GM11168 (cell line): Measurements from ENCODE around the gene THG1L.
"Not testable (repeated sequence)": the region's sequence is repeated elsewhere in the genome, so short reads cannot be mapped to it uniquely, and the experiment has no call there.

Experiments used
- in situ Hi-C: fragments of 300-500 bp; cut with MboI; formaldehyde crosslinking; loops from one replicate; pipeline ENCODE4 v1.12.0; 2022; ENCODE audit warnings: low sequenced_read_pairs; ENCODE audit not compliant: unreplicated experiment

THG1L gene

GRCh38 chr5:157731272-157732129 is at the start of gene THG1L:
THG1L (plus strand) TSS chr5:157731420; CDS start chr5:157731441, 21 bp downstream.
- in situ Hi-C loops = no loop called here

GRCh38 chr5:157682257-157682656 is 49.0 kb upstream of the THG1L start:
- in situ Hi-C loops = no loop called here

- in situ Hi-C loops = not testable (repeated sequence)
Measured at GRCh38 chr5:157686276-157687197, 44.7 kb upstream of the THG1L start.

GRCh38 chr5:157687198-157687554 is 44.0 kb upstream of the THG1L start:
- in situ Hi-C loops = no loop called here

- in situ Hi-C loops = no loop called here
Measured at GRCh38 chr5:157689942-157690689, 41.1 kb upstream of the THG1L start.

- in situ Hi-C loops = no loop called here
Measured at GRCh38 chr5:157690690-157691433, 40.4 kb upstream of the THG1L start.

- in situ Hi-C loops = not testable (repeated sequence)
Measured at GRCh38 chr5:157693816-157694215, 37.4 kb upstream of the THG1L start.

- in situ Hi-C loops = not testable (repeated sequence)
Measured at GRCh38 chr5:157696154-157696553, 35.1 kb upstream of the THG1L start.

GRCh38 chr5:157698674-157699073 is 32.5 kb upstream of the THG1L start:
- in situ Hi-C loops = not testable (repeated sequence)

- in situ Hi-C loops = no loop called here
Measured at GRCh38 chr5:157703736-157704135, 27.5 kb upstream of the THG1L start.

GRCh38 chr5:157708866-157709265 is 22.4 kb upstream of the THG1L start:
- in situ Hi-C loops = no loop called here

- in situ Hi-C loops = no loop called here
Measured at GRCh38 chr5:157709346-157709745, 21.9 kb upstream of the THG1L start.

GRCh38 chr5:157710431-157710830 is 20.8 kb upstream of the THG1L start:
- in situ Hi-C loops = no loop called here

- in situ Hi-C loops = no loop called here
Measured at GRCh38 chr5:157710882-157711281, 20.3 kb upstream of the THG1L start.

- in situ Hi-C loops = no loop called here
Measured at GRCh38 chr5:157713830-157714595, 17.2 kb upstream of the THG1L start.

GRCh38 chr5:157714596-157714864 is 16.7 kb upstream of the THG1L start:
- in situ Hi-C loops = no loop called here

GRCh38 chr5:157718519-157718918 is 12.7 kb upstream of the THG1L start:
- in situ Hi-C loops = no loop called here

GRCh38 chr5:157719245-157719644 is 12.0 kb upstream of the THG1L start:
- in situ Hi-C loops = no loop called here

GRCh38 chr5:157721159-157721558 is 10.1 kb upstream of the THG1L start:
- in situ Hi-C loops = loop anchor here (10.0 kb wide), 1 partner anchor 286 kb away; no protein-coding TSS in a partner anchor
